Hematopoietic multipotent progenitor cell treated with erythropoietin and hydrocortisone succinate and interleukin-3 and kit ligand, for 17 days (in vitro differentiated cells): Measurements from ENCODE around the gene WNT6.

Source experiments
- DNase-seq: peaks from one replicate; pipeline ENCODE4 v3.0.0-alpha.2; 2015; ENCODE audit warnings: low spot score

WNT6 gene

DNA sequence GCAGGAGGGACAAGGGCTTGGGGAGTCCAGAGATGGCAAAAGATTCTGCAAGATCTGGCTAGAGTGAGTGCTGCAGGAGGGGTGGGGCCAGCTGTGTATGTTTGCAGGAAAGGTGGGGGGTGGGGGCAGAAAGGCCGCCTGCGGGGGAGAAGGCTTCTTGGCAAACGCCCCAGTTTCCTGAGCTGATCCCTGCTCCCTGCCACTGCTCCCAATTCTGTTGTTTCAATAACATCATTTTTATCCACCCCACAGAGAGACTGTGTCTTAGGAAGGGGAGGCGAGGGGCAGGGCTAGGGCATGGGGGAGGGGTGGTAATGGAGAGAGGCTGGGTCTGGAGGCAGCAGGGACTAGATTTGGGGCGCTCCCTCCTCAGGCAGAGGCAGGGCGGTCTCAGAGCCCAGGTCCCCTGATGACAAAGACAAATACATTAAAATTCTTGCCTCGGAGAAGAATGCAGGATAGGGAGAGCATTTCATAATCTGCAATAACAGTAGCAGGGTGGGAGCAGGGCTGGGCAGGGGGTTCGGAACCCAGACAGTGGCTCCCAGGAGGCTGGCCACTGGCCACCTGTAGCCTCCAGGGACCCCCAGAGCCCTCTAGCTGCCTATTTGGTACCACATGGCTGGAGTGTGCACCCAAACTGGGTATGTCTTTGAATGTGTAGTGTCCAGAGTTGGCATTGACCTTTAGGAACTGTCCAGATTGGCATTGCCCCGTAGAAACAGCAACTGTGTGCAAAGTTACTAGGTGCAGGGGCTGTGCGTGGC lies 2.1 kb upstream of the WNT6 start:
- DNase-seq, result no peak

DNA sequence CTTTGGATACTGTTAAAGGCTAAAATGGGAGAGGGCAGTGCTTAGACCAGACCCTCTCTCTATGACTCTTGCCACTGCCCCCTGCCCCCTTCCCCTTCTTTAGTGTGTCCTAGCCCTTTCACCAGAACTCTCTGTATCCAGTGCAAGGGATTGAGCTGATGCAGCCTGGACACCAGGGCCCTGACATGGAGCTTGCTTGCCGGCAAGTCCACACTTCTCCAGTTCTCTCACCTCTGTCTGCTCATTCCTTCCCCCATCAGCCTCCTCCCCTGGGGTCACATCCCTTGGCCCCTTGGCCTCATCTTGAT lies 1.5 kb upstream of the WNT6 start:
- DNase-seq, result no peak

DNA sequence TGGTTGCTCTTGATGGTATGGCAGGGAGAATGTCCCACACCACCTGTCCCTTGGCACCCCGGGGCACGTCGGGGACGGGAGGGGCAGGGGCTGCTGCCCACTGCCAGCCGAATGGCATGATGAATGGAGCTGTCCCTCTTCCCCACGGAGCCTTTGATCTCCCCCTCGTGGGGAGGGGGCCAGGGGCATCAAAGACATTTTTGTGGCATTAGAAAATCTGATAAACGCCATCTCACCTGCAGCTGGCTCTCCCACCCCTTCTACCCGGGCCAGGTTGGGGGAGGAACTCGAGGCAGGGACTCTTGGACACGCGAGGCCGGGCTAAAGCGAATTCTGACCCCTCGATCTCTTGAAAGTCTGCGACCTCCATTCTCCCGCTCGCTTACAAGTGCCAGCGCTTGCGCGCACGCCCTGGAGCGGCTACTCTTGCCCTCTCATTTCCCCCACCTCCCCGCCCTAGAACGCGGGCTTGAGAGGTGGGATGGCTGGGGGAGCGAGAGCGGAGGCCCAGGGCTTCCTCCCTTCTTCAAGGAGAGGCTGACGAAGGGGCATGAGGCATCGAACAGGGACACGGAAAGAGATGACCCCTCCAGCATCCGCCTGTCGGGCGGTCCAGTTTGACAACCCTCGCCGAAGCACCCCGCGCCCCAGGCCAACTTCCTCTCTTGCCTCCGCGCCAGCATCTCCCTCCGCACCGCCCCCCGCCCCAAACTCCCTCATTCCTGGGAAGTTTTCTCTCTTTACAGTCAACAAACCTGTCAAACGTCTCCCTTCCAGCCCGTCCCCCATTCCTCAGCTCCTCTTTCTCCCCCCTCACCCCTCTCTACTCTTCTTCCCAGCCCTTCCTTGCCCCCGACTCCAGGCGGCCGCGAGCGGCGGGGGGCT lies 692 bp upstream of the WNT6 start:
- no peak for DNase-seq

DNA sequence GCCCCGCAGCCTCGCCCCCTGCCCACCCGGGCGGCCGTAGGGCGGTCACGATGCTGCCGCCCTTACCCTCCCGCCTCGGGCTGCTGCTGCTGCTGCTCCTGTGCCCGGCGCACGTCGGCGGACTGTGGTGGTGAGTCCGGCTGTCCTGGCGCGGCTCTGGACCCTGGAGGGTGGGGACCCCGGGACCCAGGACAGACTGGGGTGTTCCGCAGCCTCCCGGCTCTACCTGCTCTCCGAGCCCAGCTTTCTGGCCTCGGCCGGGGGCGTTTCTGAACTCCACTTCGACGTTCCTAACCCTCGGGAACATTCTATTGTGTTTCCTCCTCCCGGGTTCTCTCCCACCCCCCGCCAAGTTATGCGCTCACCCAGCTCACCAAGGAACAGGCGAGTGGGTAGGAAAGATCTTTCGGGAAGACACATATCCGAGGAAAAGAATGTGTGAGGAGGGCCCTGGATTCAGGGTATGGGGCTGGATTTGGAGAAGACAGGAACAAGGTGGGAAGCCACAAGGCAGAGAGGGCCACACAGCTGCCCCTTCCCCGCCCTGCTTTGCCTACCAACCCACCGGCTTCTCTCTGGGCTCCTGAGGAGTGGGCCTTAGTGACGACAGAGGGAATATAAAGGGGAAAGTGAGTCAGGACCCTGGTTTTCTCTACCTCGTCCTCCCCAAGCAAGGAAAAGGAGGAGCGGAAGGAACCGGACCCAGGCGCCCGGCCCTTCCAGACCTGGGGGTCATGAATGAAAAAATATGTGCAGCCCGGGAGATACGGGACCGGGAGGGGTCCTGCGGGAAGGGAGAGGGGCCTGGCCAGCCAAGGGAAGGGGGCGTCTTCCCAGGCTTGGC lies 605 bp downstream of the WNT6 start:
- DNase-seq, result no peak

- DNase-seq, result no peak
These were observed 1.4 kb downstream of the WNT6 start for GRCh38 chr2:218860950-218861381.

GRCh38 chr2:218861645-218862318 lies 2.2 kb downstream of the WNT6 start:
- DNase-seq, result no peak

DNA sequence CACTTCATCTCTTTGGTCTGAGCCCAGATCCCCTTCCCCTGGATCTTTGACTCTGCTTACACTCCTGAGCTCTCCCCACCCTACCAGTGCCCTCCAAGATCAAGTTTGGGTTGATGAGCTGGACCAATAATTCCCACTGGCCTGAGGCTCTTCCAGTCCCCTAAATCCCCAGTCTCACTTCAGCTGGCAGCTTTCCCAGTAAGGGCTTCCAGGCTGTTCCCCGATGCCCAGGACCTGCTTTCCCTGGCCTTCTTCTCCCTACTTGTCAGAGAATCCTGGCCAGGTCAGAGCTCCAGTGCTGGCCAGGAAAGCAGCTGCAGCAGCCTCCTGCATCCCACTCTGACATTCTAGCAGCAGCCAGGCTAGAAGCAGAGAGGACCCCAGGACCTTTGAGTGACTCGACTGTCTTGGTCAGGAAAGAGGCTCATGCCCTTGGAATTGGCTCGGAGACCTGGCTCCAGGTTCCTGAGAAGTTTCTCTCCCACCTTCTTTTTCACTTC lies 3.5 kb downstream of the WNT6 start:
- DNase-seq, result no peak

DNA sequence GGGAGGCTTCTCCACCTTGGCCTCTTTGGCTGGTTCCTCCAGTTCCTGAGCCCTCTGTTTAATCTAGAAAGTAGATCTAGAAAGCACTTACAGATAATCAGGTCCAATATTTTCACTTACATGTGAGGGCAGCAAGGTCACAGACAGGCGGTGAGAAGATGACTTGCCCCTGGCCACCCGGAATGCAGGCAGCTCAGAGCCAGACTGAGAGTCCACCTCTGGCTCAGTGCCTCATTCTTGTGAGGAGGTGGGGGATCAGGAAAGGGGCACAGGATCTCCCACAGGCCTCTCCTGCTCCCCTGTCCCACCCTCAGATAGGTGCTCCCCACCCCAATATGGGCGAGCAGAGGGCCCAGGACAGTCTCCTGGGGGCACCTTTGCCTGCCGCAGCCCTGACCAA lies 5.8 kb downstream of the WNT6 start:
- no peak for DNase-seq

- no peak for DNase-seq
These were observed 6.4 kb downstream of the WNT6 start for GRCh38 chr2:218865999-218866398.

DNA sequence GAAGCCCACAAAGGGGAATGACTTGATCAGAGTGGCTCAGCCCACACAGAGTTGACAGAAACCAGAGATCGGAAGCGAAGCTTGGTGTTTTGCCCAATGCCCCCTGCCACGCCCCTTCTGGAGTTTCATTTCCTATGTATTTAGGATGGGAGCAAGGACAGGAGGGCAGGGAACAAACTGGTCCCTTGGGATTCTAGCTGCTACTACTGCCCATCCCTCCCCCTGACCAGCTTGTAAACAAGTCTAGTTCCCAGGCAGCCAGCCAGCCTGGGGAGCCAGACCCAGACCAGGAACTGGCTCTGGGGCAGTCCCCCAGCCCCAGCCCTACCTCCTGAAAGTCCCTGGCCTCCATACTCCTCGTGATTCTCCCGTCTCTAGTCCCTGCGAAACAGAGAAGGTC lies 8.3 kb downstream of the WNT6 start:
- DNase-seq, result no peak

GRCh38 chr2:218869064-218869463 lies 9.5 kb downstream of the WNT6 start:
- no peak for DNase-seq

GRCh38 chr2:218870984-218871344 lies 11.4 kb downstream of the WNT6 start:
- no peak for DNase-seq

- DNase-seq, result no peak
These were observed 12.0 kb downstream of the WNT6 start for GRCh38 chr2:218871345-218872302.

- DNase-seq, result no peak
These were observed 13.2 kb downstream of the WNT6 start for GRCh38 chr2:218872645-218873358.

- DNase-seq, result no peak
These were observed 14.0 kb downstream of the WNT6 start for GRCh38 chr2:218873359-218874194.

DNA sequence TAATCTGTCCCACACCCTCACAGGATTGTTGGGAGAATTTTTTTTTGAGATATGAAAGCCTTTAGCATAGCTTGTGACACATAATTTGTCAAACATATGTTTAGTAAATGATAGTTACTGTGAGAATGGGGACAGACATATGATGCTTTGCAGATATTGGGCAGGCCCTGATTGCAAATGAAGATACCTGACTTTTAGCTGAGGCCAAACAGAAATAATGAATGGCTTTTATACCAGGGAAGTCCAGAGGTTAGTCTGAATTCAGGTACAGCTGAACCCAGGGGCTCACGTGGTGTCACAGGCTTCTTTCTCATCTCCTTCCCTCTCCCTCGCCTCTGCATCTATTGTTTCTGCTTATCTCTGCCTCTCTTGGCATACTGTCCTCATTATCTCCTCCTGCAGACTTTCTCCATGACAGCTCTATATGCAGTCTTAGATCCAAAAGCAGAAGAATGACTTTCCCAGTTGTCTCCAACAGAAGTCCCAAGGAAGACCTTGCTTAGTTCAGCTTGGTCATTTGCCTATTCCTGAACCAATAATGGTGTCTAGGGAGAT lies 16.2 kb downstream of the WNT6 start:
- no peak for DNase-seq

- DNase-seq, result peak; percentile 72
These were observed 17.1 kb downstream of the WNT6 start for GRCh38 chr2:218876562-218877219.

DNA sequence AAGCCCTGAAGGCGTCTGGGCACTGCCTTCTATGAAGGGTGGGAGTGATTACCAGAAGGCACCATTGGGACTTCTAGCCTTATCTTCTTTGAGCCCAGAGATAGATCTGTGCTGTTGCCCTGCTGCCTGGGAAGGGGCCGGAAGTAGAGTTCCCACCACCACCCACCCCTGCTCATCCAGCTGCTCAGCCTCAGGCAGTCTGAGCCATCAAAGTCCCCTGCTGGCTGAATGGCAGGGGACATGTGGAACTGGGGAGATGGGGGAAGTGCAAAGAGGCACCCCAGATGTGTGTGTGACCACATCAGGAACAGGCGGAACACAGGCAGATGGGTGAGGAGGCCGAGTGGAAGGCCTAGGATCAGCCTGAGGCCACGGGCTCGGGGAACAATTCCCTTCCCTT lies 17.7 kb downstream of the WNT6 start:
- no peak for DNase-seq
